HG03066 (cell line): ENCODE results near the gene MAG.
A peak's percentile ranks its signal among the peaks of the same experiment; 100 is the strongest.

ENCODE experiments used
- ATAC-seq: cut with Tn5 transposase; IDR thresholded peaks from one replicate; pipeline ENCODE4 v1.9.1; 2021; ENCODE audit warnings: low read depth; ENCODE audit not compliant: unreplicated experiment

MAG gene

GRCh38 chr19:35314031-35314430 lies 22.1 kb downstream of the MAG start:
- no peak for ATAC-seq

DNA sequence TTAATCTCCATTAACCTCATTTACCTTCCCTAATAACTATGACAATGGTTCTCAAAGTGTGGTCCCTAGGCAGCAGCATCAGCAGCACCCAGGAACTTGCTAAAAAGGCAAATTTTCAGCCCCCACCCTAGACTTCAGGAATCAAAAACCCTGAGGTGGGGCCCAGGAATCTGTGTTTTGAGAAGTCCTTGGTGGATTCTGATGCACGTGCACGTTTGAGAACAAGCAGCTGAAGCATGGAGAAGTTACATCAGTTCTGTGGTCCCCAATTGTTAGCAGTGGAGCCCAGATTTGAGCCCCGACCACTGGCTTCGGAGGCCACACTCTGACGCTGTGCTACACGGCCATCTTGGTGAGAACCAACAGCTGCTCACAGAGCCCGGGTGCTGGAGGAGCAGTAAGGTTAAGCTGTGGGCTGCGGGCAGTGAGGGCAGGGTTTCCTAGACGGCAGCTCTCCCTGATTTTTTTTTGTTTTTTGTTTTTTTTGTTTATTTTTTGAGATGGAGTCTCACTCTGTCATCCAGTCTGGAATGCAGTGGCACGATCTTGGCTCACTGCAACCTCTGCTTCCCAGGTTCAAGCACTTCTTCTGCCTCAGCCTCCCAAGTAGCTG lies 23.0 kb downstream of the MAG start:
- no peak for ATAC-seq

DNA sequence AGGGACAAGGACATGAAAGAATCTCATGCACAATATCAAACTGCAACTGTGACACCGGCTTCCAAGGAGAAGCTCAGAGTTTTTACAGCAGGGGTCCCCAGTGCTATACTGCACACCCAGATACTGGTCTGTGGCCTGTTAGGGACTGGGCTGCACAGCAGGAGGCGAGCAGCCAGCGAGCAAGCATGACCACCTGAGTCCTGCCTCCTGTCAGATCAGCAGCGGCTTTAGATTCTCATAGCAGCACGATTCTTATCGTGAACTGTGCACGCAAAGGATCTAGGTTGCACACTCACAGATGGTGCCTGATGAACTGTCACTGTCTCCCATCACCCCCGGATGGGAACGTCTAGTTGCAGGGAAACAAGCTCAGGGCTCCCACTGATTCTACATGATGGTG lies 23.9 kb downstream of the MAG start:
- no peak for ATAC-seq

DNA sequence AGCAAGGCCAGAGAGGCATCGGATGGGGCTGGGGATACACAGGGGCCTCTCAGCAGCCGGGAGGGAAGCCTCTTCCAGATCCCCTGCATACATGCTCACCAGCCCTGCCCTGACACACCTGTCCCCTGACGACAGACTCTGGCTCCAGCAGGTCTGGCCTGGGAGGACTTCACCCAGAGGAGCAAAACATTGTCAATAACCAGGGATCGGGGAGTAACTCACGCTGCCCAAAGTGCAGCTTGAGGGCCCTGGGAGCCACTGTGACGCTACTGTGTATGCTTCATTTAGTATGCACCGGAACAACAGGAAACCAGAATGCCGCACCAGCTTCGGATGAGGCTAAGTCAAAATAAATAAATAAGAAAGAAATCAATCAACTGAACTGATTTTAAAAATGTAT lies 24.6 kb downstream of the MAG start:
- no peak for ATAC-seq

DNA sequence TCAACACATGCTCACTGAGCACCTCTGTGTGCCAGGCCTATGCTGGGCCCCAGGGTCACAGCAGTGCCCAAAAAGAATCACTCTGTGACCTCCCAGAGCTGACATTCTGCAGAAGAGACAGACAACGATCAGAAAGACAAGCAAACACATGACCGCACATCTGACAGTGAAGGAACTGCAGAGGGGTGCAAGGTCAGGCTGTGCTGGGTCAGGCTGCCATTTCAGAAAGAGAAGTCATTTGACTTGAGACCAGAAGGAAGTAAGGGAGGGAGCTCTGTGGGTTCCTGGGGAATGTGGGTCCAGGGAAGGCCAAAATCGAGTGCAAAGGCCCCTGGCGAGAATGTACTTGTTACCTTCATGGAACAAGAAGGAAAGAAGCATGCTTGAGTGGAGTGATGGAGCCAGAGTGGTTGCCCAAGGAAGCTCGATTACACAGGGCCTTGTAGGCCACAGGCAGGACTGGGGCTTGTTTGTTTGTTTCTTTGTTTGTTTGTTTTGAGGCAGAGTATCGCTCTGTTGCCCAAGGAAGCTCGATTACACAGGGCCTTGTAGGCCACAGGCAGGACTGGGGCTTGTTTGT lies 25.6 kb downstream of the MAG start:
- no peak for ATAC-seq

DNA sequence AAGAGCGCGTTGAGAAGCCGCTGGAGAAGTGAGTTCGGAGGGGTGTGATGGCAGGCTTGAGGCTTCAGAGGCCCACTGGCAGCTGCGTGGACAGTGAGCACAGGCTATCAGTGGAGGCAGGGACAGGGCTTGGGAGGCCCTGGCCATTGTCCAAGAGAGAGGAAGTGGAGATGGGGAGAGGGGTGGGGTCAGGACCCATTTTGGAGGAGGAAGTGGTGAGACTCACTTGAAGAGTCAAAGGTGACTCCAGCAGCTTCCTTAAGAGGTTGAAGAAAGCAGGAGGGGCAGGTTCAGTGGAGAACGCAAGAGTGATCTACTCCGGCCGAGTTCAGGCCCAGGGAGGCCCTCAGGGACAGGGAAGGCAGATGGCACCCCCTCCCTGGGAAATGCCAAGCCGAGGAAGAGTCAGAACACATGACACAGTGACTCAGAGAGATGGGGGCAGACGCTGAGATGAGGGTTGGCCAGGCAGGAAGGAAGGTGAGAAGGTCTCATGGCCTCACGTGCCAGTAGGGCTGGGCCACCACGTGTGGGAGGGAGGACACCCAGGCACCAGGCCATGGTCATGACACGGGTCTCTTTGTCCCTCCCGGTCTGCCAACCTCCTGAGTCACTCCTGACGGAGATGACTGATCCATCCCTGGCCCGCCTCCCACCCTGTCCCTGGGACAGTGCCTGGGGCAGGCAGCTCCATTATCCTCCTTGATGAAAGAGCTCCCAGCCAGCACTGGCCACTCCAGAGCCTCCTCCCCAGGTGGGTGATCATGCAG lies 26.9 kb downstream of the MAG start:
- ATAC-seq: no peak

- no peak for ATAC-seq
Measured at GRCh38 chr19:35320065-35320713, 28.2 kb downstream of the MAG start.

DNA sequence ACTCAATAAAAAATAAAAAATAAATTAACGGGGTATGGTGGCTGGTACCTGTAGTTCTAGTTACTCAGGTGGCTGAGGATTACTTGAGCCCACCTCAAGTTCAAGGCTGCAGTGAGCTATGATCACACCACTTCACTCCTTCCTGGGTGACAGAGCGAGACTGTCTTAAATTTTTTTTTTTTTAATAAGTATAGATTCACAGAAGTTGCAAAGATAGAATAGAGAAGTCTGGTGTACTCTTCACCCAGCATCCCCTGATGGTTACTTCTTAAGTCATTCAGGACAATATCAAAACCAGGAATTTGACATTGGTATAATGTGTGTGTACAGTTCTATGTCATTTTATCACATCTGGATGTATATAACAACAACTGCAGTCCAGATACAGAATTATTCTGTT lies 29.3 kb downstream of the MAG start:
- no peak for ATAC-seq

- no peak for ATAC-seq
Measured at GRCh38 chr19:35322014-35322413, 30.1 kb downstream of the MAG start.

- ATAC-seq: no peak
Measured at GRCh38 chr19:35327642-35328041, 35.7 kb downstream of the MAG start.

GRCh38 chr19:35328851-35329285 lies 36.9 kb downstream of the MAG start, which contains the start of gene CD22:
Gene CD22, plus strand, starts transcription at chr19:35329187. Its CDS starts 2,854 bp downstream, at chr19:35332041.
- ATAC-seq: no peak

DNA sequence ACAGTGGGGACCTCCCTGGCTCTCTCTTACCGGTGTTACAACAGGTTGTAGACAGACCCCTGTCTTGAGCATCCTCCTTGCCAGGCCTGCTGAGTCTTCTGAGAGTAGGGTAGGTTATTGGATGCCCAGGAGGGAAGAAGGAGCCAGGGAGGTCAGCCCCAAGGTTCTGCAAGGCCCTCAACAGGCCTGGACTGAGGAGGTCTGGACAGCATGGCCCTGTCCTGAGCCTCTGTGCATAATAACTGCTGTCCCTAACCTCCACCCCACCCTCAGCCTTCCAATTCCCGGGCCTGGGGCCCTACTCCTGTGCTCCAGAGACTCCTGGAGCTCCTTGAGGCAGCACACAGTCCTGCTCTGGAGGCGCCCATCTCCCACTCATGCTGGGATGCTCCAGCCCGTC lies 37.4 kb downstream of the MAG start:
- no peak for ATAC-seq

GRCh38 chr19:35330475-35330874 lies 38.5 kb downstream of the MAG start:
- peak; percentile 49 for ATAC-seq

- ATAC-seq: no peak
Measured at GRCh38 chr19:35331551-35332214, 39.7 kb downstream of the MAG start.

- no peak for ATAC-seq
Measured at GRCh38 chr19:35332817-35333216, 40.9 kb downstream of the MAG start.

- ATAC-seq: no peak
Measured at GRCh38 chr19:35334144-35334753, 42.3 kb downstream of the MAG start.

DNA sequence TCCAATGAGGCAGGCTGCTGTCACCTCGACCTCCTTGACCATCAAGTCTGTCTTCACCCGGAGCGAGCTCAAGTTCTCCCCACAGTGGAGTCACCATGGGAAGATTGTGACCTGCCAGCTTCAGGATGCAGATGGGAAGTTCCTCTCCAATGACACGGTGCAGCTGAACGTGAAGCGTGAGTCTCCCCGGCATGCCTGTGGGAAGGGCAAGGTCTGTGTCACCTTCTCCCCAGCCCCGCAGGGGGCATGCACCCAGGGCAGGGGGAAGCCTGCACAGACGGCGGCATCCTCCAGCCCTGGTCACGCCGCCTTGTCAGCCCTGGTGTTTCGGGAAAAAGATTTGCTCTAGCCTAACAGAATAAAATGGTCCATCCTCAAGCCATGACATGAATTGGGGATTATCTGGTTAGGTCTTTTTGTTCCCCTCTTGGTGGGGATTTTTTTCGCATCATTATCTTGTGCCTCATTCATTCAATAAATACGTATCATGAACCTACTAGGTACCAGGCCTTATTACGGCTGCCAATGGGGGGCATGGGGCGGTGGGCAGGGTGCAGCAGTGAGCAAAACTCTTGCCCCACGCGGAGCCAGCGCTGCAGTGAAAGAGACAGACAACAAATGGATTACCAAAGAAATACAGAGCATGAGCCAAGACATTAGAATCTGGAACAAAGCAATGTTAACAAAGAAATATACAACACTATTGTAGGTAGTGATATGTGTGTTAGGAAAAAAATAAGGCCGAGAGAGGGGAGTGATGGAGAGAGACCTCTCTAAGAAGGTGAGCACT lies 44.4 kb downstream of the MAG start:
- no peak for ATAC-seq

DNA sequence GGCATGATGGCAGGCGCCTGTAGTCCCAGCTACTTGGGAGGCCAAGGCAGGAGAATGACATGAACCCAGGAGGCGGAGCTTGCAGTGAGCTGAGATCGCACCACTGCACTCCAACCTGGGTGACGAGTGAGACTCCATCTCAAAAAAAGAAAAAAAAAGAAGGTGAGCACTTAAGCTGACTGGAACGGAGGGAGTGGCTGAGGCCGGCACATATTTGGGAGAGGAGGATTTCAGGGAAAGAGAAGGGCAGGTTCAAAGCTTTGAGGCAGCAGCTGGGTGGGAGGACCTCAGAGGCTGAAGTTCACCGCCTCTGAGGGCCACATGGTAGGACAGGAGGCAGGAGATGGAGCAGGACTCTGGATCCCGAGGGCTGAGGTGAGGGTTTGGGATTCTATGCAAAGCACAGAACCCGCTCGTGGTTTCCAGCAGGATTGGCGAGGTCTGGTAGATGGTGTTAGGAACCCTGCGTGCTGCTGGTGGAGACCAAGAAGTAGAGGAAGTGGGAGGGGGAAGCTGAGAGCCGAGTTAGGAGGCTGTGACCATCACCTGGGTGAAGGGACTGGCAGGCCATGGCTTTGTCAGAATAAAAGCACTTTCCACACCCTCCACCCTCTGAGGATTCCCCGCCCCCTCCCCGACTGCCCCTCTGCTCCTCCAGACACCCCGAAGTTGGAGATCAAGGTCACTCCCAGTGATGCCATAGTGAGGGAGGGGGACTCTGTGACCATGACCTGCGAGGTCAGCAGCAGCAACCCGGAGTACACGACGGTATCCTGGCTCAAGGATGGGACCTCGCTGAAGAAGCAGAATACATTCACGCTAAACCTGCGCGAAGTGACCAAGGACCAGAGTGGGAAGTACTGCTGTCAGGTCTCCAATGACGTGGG lies 45.4 kb downstream of the MAG start:
- ATAC-seq: no peak

GRCh38 chr19:35337984-35338296 lies 46.0 kb downstream of the MAG start:
- no peak for ATAC-seq
